NCI-H345 treated with DMSO at 0.1 percent for 48 hours (cell line): ENCODE measurements around the gene CBFA2T3.

ENCODE experiments used
- DNase-seq: peaks from one replicate; lab custom pipeline; 2025; ENCODE audit not compliant: unreplicated experiment; lab: John Stamatoyannopoulos, UW

Gene CBFA2T3

GRCh38 chr16:88880226-88881006 lies 96.6 kb downstream of the CBFA2T3 start:
- DNase-seq: no peak

GRCh38 chr16:88879788-88880055 lies 97.3 kb downstream of the CBFA2T3 start:
- no peak for DNase-seq

- DNase-seq: no peak
These were observed 97.8 kb downstream of the CBFA2T3 start for GRCh38 chr16:88878967-88879787.

GRCh38 chr16:88878356-88878755 lies 98.7 kb downstream of the CBFA2T3 start:
- no peak for DNase-seq

- DNase-seq: no peak
These were observed 99.3 kb downstream of the CBFA2T3 start for GRCh38 chr16:88877564-88878289.

GRCh38 chr16:88876942-88877526 lies 100.0 kb downstream of the CBFA2T3 start:
- DNase-seq: no peak

GRCh38 chr16:88875703-88876234 lies 101.2 kb downstream of the CBFA2T3 start:
- DNase-seq: no peak

- DNase-seq: no peak
These were observed 101.9 kb downstream of the CBFA2T3 start for GRCh38 chr16:88874938-88875599.

GRCh38 chr16:88872650-88873331 lies 104.2 kb downstream of the CBFA2T3 start:
- no peak for DNase-seq

GRCh38 chr16:88871730-88872416 lies 105.1 kb downstream of the CBFA2T3 start:
- no peak for DNase-seq

GRCh38 chr16:88871349-88871702 lies 105.7 kb downstream of the CBFA2T3 start:
- no peak for DNase-seq

- no peak for DNase-seq
These were observed 106.2 kb downstream of the CBFA2T3 start for GRCh38 chr16:88870608-88871348.

GRCh38 chr16:88869673-88869980 lies 107.4 kb downstream of the CBFA2T3 start:
- DNase-seq: no peak

GRCh38 chr16:88868974-88869672 lies 107.9 kb downstream of the CBFA2T3 start:
- DNase-seq: no peak

- DNase-seq: no peak
These were observed 109.3 kb downstream of the CBFA2T3 start for GRCh38 chr16:88867581-88868246.

GRCh38 chr16:88866151-88866920 lies 110.7 kb downstream of the CBFA2T3 start, which contains the start of gene PABPN1L:
Gene PABPN1L (minus strand): TSS chr16:88866660. CDS start chr16:88866606, 54 bp downstream.
- DNase-seq: no peak

GRCh38 chr16:88865742-88866141 lies 111.3 kb downstream of the CBFA2T3 start:
- DNase-seq: no peak
